ENCODE results near the gene DHX15.

Gene DHX15

GRCh38 chr4:24482871-24483270 lies 101.5 kb downstream of the DHX15 start:
- no peak for DNase-seq (ENCODE audit: low read depth in 2 of 2)

- no peak for DNase-seq (ENCODE audit: low read depth in 2 of 2)
These were observed 106.4 kb downstream of the DHX15 start for GRCh38 chr4:24477919-24478318.

Measured in stimulated activated CD8-positive, alpha-beta memory T cell treated with anti-CD3 and anti-CD28 coated beads, Interleukin-15, amount 100 ng/mL, for 48 hours (primary cell).